HepG2 (cell line): Measurements from ENCODE around the gene SYS1. TPM values are rescaled to one million over a fixed set of nuclear protein-coding genes. Genes with fewer than 3 reads are reported as not detected.

Experiments
- ATAC-seq: fragments of 200-7000 bp; cut with Tn5 transposase; 3 replicates; pipeline ENCODE4 v1.9.1; 2020; ENCODE audit warnings: mild to moderate bottlenecking, moderate library complexity
- BruUV-seq: library from RNA; stranded (reverse); fragments of 400-500 nt; replicated peaks from 2 replicates; lab custom pipeline; 2021; lab: Mats Ljungman, UMichigan
- CTCF ChIA-PET: fragments of 300-600 bp; formaldehyde crosslinking; extraction: SDS; loops from one replicate; lab custom pipeline; 2021; ENCODE audit warnings: low total read pairs, inconsistent platforms, low intra/inter-chr PET ratio; lab: Yijun Ruan, JAX
- POLR2A ChIA-PET: fragments of 350-600 bp; sonication (Branson Sonifier 250); formaldehyde crosslinking; loops from one replicate; lab custom pipeline; 2020; ENCODE audit warnings: antibody characterized with exemption, inconsistent platforms; lab: Yijun Ruan, JAX
- DNase-seq: peaks from one replicate; pipeline ENCODE4 v3.0.0-alpha.2; 2015; ENCODE audit warnings: low spot score
- FAIRE-seq: peaks from 3 replicates; lab custom pipeline; 2011; peaks lifted over from hg19 to GRCh38; lab: Jason Lieb, UNC
- H2AFZ ChIP-seq: one replicate; pipeline ENCODE4 v1.6.1; 2011; ENCODE audit warnings: low read length, inconsistent platforms
- H3K27ac ChIP-seq: fragments of 300-600 bp; 3 replicates; pipeline ENCODE4 v1.8.0; 2011; ENCODE audit warnings: mixed run types, mild to moderate bottlenecking, mixed read lengths, low read length, inconsistent platforms; ENCODE audit not compliant: insufficient read depth; ENCODE audit errors: extremely low read length
- H3K27me3 ChIP-seq, 2 experiments: fragments of 200-600 bp in 1 of 2; 2 replicates in 1 of 2; 3 replicates in 1 of 2; pipeline versions ENCODE4 v1.6.0 to v1.8.0; 2011; ENCODE audit warnings: low read length in 2 of 2, mild to moderate bottlenecking in 2 of 2, moderate library complexity in 2 of 2, inconsistent platforms in 1 of 2; ENCODE audit not compliant: insufficient read depth in 2 of 2, control insufficient read depth in 1 of 2
- H3K36me3 ChIP-seq, 2 experiments: fragments of 200-600 bp in 1 of 2; replicated peaks in 1 of 2; 2 replicates in 1 of 2; 3 replicates in 1 of 2; pipeline versions ENCODE4 v1.5.1 to v1.8.0; 2011; ENCODE audit warnings: low read length in 2 of 2, inconsistent platforms in 1 of 2; ENCODE audit not compliant: insufficient read depth in 2 of 2, control insufficient read depth in 1 of 2
- H3K4me1 ChIP-seq: 2 replicates; pipeline ENCODE4 v1.5.1; 2012; ENCODE audit warnings: low read length, inconsistent platforms; ENCODE audit not compliant: insufficient read depth
- H3K4me2 ChIP-seq: 2 replicates; pipeline ENCODE4 v1.6.0; 2011; ENCODE audit warnings: low read depth, low read length, inconsistent platforms
- H3K4me3 ChIP-seq, 3 experiments: fragments of 200-600 bp in 1 of 3; sonication (generic), shearing (Covaris generic) in 1 of 3; replicated peaks in 1 of 3; 2 replicates each; pipeline ENCODE4 v1.5.1; 2011 to 2016; ENCODE audit warnings: low read length in 3 of 3, inconsistent platforms in 2 of 3, low read depth in 2 of 3, mild to moderate bottlenecking in 2 of 3, control low read depth in 1 of 3, mixed read lengths in 1 of 3; ENCODE audit not compliant: insufficient read depth in 1 of 3
- H3K79me2 ChIP-seq: one replicate; pipeline ENCODE4 v1.6.1; 2011; ENCODE audit warnings: low read length, inconsistent platforms; ENCODE audit not compliant: insufficient read depth
- H3K9ac ChIP-seq: 2 replicates; pipeline ENCODE4 v1.6.0; 2011; ENCODE audit warnings: mild to moderate bottlenecking, low read depth, low read length, inconsistent platforms; ENCODE audit not compliant: insufficient read depth
- H3K9me3 ChIP-seq: 2 replicates; pipeline ENCODE4 v1.5.1; 2012; ENCODE audit warnings: mild to moderate bottlenecking, low read length
- H4K20me1 ChIP-seq: 2 replicates; pipeline ENCODE4 v1.6.0; 2011; ENCODE audit warnings: inconsistent platforms, mild to moderate bottlenecking, low read length, moderate library complexity; ENCODE audit not compliant: insufficient read depth
- ELF3 ChIP-seq: IDR thresholded peaks from 2 replicates; pipeline ENCODE4 v1.6.1; 2016; ENCODE audit warnings: missing genetic modification reagents, missing compliant biosample characterization
- FIP1L1 ChIP-seq: fragments of 200-400 bp; formaldehyde crosslinking; IDR thresholded peaks from 2 replicates; pipeline ENCODE4 v1.6.1; 2018; ENCODE audit warnings: low read depth, mild to moderate bottlenecking, low read length, moderate library complexity, borderline replicate concordance; ENCODE audit not compliant: insufficient read depth
- FOXA1 ChIP-seq, 2 experiments: fragments of 450-650 bp in 1 of 2; sonication (generic) in 1 of 2; formaldehyde crosslinking in 1 of 2; IDR thresholded peaks; 2 replicates each; pipeline versions ENCODE4 v1.4.0 to v1.6.1; 2016 to 2020; ENCODE audit warnings: missing genetic modification reagents in 1 of 2
- IRX3 ChIP-seq: sonication (generic); formaldehyde crosslinking; IDR thresholded peaks from 2 replicates; pipeline ENCODE4 v1.8.1; 2023; ENCODE audit warnings: mild to moderate bottlenecking, low read depth, missing genetic modification reagents, borderline replicate concordance
- NFYC ChIP-seq: IDR thresholded peaks from 2 replicates; pipeline ENCODE4 v1.6.1; 2016; ENCODE audit warnings: missing genetic modification reagents, missing compliant biosample characterization
- SIN3B ChIP-seq: fragments of 150-350 bp; IDR thresholded peaks from 2 replicates; pipeline ENCODE4 v1.6.1; 2014; ENCODE audit warnings: low read length
- SIX4 ChIP-seq: sonication (generic); formaldehyde crosslinking; IDR thresholded peaks from 2 replicates; pipeline ENCODE4 v1.4.0; 2020; ENCODE audit warnings: missing genetic modification reagents
- ZBTB38 ChIP-seq: sonication (generic); formaldehyde crosslinking; IDR thresholded peaks from 2 replicates; pipeline ENCODE4 v1.5.1; 2020; ENCODE audit warnings: mild to moderate bottlenecking, missing genetic modification reagents
- ZFP36L2 ChIP-seq: sonication (generic); formaldehyde crosslinking; IDR thresholded peaks from 2 replicates; pipeline ENCODE4 v1.4.0; 2020; ENCODE audit warnings: missing genetic modification reagents
- ZNF253 ChIP-seq: sonication (generic); formaldehyde crosslinking; IDR thresholded peaks from 2 replicates; pipeline ENCODE4 v1.8.0; 2022; ENCODE audit warnings: mild to moderate bottlenecking, missing genetic modification reagents, borderline replicate concordance
- ZNF563 ChIP-seq: sonication (generic); formaldehyde crosslinking; IDR thresholded peaks from 2 replicates; pipeline ENCODE4 v1.8.0; 2022; ENCODE audit warnings: mild to moderate bottlenecking, moderate library complexity, missing genetic modification reagents
- ZNF883 ChIP-seq: sonication (generic); formaldehyde crosslinking; IDR thresholded peaks from 2 replicates; pipeline ENCODE4 v1.5.1; 2020; ENCODE audit warnings: mild to moderate bottlenecking, missing genetic modification reagents; ENCODE audit errors: not compliant biosample characterization
- ZSCAN21 ChIP-seq: sonication (generic); formaldehyde crosslinking; IDR thresholded peaks from 2 replicates; pipeline ENCODE4 v1.8.0; 2022; ENCODE audit warnings: mild to moderate bottlenecking, missing genetic modification reagents, moderate library complexity, borderline replicate concordance
- WGBS: methylation state at CpG from one replicate; pipeline ENCODE4 v1.1.6; 2017; ENCODE audit warnings: low lambda C conversion rate; 5-methylcytosine and 5-hydroxymethylcytosine counted together
- in situ Hi-C: cut with HindIII; loops from 2 replicates; pipeline ENCODE4 v1.10.0; 2017; ENCODE audit warnings: low pct_unique_long_range_greater_than_20kb; ENCODE audit not compliant: extremely low pct_ligation_motif_present
- intact Hi-C: fragments of 100-400 bp; cut with micrococcal nuclease; formaldehyde crosslinking; loops from one replicate; pipeline ENCODE4 v1.10.0; 2022; ENCODE audit not compliant: unreplicated experiment
- polyA plus RNA-seq, 8 experiments: library from polyadenylated mRNA; depleted of rRNA in 3 of 8; stranded (reverse) in 7 of 8; unstranded in 1 of 8; fragments of >200 nt; fragmentation: Illumina TruSeq in 4 of 8; extraction: Trizol in 4 of 8; gene quantifications; 2 replicates each; pipeline versions ENCODE4 v1.2.1 to v1.2.3, GENCODE V29; 2011 to 2016; ENCODE audit warnings: low read depth in 4 of 8, missing spikeins in 1 of 8, mixed read lengths in 1 of 8; ENCODE audit not compliant: insufficient read depth in 1 of 8
- total RNA-seq, 5 experiments: library from RNA; depleted of rRNA; stranded (reverse); fragments of >200 nt; fragmentation: Illumina TruSeq; extraction: Trizol; gene quantifications; 2 replicates each; pipeline ENCODE4 v1.2.3, GENCODE V29; 2016; ENCODE audit warnings: low read depth in 1 of 5
- TF ChIP-seq, protein P1 (sequence below): sonication (generic); formaldehyde crosslinking; IDR thresholded peaks from 2 replicates; pipeline ENCODE4 v1.5.1; 2020; ENCODE audit warnings: mild to moderate bottlenecking, missing genetic modification reagents, moderate library complexity
- TF ChIP-seq, protein P2 (sequence below): sonication (generic); formaldehyde crosslinking; IDR thresholded peaks from 2 replicates; pipeline ENCODE4 v1.4.0; 2020; ENCODE audit warnings: missing genetic modification reagents
- TF ChIP-seq, protein P3 (sequence below): sonication (generic); formaldehyde crosslinking; IDR thresholded peaks from 2 replicates; pipeline ENCODE4 v1.8.0; 2022; ENCODE audit warnings: low read depth, missing genetic modification reagents
- TF ChIP-seq, protein P4 (sequence below): IDR thresholded peaks from 2 replicates; pipeline ENCODE4 v1.6.1; 2016; ENCODE audit warnings: missing biosample characterization, missing genetic modification reagents, low read depth

The SYS1 gene
- total and polyA plus RNA-seq, 2 of the 13 experiments (the other 11 are each of a cell fraction or from before 2014, with no cell fraction given), result 38.3 to 65.6 TPM

DNA sequence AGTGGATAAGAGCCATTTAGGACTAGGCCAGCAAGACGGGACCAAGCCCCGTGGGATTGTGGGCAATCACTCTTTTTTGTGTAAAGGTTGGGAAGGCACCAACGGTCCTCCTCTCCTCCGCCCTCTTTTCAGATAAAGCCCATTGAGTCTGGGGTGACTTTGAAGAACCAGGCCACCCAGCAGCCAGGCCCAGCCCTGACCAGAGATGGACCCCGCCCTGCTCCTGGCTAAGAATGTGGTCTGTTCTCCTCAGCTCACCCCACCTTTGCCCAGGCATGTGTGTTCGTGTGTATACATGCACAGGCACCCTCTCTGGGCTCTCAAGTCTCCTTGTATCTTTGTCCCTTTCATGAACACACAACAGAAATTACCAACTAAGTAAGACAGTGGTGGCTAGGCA lies 23.9 kb upstream of the SYS1 start:
- intact Hi-C loops, result no loop called here
- ChIA-PET POLR2A (interaction anchor here (0.6 to 23.9 kb wide), 3 partner anchors 21 to 429 kb away, joined by 3 to 1422 read pairs (median 25); partner anchors contain the start of genes PABPC1L, SDC4 and SYS1), CTCF (no interaction called here)
- BruUV-seq, result no TSS peak
- Histone ChIP-seq H3K9ac (peak overlapping the region; percentile 70; the same call in 1 of the 2 replicates), H3K9me3 (no peaks in the 10 kb centered on the region), H3K27me3 (no peaks in the 10 kb centered on the region), H3K79me2 (peaks cover 44% of the 10 kb centered on the region), H3K4me3 (no peak overlapping the region), H3K4me2 (peak overlapping the region; percentile 84), H2AFZ (no peak overlapping the region), H3K36me3 (peaks cover 6 to 7% of the 10 kb centered on the region in 2 experiments; a peak in 3 of 5 replicates), H3K4me1 (peaks cover 83% of the 10 kb centered on the region), H4K20me1 (no peaks in the 10 kb centered on the region), H3K27ac (peak overlapping the region; percentile 80)
- peak; percentile 12 for FAIRE-seq
- no peak for DNase-seq
- ATAC-seq, result no peak
- in situ Hi-C loops, result no loop called here
- 77% methylated on average over 6 of the region's 6 CpGs for WGBS
- TF ChIP-seq ELF3 (CRISPR knock-in tag), result no peak
- no peak for TF ChIP-seq ZNF563 (CRISPR knock-in tag)
- TF ChIP-seq ZBTB38 (CRISPR knock-in tag), result 0 out of 2 replicates have a peak, but pooled peaks have one; percentile 10
- no peak for TF ChIP-seq SIX4 (CRISPR knock-in tag)
- TF ChIP-seq, protein P1, sequence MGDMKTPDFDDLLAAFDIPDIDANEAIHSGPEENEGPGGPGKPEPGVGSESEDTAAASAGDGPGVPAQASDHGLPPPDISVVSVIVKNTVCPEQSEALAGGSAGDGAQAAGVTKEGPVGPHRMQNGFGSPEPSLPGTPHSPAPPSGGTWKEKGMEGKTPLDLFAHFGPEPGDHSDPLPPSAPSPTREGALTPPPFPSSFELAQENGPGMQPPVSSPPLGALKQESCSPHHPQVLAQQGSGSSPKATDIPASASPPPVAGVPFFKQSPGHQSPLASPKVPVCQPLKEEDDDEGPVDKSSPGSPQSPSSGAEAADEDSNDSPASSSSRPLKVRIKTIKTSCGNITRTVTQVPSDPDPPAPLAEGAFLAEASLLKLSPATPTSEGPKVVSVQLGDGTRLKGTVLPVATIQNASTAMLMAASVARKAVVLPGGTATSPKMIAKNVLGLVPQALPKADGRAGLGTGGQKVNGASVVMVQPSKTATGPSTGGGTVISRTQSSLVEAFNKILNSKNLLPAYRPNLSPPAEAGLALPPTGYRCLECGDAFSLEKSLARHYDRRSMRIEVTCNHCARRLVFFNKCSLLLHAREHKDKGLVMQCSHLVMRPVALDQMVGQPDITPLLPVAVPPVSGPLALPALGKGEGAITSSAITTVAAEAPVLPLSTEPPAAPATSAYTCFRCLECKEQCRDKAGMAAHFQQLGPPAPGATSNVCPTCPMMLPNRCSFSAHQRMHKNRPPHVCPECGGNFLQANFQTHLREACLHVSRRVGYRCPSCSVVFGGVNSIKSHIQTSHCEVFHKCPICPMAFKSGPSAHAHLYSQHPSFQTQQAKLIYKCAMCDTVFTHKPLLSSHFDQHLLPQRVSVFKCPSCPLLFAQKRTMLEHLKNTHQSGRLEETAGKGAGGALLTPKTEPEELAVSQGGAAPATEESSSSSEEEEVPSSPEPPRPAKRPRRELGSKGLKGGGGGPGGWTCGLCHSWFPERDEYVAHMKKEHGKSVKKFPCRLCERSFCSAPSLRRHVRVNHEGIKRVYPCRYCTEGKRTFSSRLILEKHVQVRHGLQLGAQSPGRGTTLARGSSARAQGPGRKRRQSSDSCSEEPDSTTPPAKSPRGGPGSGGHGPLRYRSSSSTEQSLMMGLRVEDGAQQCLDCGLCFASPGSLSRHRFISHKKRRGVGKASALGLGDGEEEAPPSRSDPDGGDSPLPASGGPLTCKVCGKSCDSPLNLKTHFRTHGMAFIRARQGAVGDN, result peak; percentile 42
- no peak for TF ChIP-seq SIN3B
- no peak for TF ChIP-seq IRX3 (CRISPR knock-in tag)
- TF ChIP-seq, protein P2, sequence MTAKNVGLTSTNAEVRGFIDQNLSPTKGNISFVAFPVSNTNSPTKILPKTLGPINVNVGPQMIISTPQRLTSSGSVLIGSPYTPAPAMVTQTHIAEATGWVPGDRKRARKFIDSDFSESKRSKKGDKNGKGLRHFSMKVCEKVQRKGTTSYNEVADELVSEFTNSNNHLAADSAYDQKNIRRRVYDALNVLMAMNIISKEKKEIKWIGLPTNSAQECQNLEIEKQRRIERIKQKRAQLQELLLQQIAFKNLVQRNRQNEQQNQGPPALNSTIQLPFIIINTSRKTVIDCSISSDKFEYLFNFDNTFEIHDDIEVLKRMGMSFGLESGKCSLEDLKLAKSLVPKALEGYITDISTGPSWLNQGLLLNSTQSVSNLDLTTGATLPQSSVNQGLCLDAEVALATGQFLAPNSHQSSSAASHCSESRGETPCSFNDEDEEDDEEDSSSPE (CRISPR knock-in tag), result no peak
- TF ChIP-seq, protein P3, sequence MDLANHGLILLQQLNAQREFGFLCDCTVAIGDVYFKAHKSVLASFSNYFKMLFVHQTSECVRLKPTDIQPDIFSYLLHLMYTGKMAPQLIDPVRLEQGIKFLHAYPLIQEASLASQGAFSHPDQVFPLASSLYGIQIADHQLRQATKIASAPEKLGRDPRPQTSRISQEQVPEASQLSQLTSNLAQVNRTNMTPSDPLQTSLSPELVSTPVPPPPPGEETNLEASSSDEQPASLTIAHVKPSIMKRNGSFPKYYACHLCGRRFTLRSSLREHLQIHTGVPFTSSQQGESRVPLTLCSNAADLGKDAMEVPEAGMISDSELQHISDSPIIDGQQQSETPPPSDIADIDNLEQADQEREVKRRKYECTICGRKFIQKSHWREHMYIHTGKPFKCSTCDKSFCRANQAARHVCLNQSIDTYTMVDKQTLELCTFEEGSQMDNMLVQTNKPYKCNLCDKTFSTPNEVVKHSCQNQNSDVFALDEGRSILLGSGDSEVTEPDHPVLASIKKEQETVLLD (CRISPR knock-in tag), result no peak
- no peak for TF ChIP-seq ZFP36L2 (CRISPR knock-in tag)
- TF ChIP-seq, protein P4, sequence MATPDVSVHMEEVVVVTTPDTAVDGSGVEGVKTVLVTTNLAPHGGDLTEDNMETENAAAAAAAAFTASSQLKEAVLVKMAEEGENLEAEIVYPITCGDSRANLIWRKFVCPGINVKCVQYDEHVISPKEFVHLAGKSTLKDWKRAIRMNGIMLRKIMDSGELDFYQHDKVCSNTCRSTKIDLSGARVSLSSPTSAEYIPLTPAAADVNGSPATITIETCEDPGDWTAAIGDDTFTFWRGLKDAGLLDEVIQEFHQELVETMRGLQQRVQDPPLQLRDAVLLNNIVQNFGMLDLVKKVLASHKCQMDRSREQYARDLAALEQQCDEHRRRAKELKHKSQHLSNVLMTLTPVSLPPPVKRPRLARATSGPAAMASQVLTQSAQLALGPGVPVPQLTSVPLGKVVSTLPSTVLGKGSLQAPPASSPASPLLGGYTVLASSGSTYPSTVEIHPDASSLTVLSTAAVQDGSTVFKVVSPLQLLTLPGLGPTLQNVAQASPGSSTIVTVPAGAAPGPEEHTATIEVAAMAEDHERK (CRISPR knock-in tag), result no peak
- TF ChIP-seq ZNF253 (CRISPR knock-in tag), result peak; percentile 35; the same call in 1 of the 2 replicates
- no peak for TF ChIP-seq ZSCAN21 (CRISPR knock-in tag)
- peak; percentile 36 for TF ChIP-seq ZNF883 (CRISPR knock-in tag)
- no peak for TF ChIP-seq FIP1L1
- no peak for TF ChIP-seq NFYC
- no peak for TF ChIP-seq FOXA1 (IDR thresholded peaks at IDR 0.05)
- no peak for TF ChIP-seq FOXA1 (CRISPR knock-in tag; IDR thresholded peaks at IDR 0.05)
